ENCODE measurements around the gene CD72.

DNA sequence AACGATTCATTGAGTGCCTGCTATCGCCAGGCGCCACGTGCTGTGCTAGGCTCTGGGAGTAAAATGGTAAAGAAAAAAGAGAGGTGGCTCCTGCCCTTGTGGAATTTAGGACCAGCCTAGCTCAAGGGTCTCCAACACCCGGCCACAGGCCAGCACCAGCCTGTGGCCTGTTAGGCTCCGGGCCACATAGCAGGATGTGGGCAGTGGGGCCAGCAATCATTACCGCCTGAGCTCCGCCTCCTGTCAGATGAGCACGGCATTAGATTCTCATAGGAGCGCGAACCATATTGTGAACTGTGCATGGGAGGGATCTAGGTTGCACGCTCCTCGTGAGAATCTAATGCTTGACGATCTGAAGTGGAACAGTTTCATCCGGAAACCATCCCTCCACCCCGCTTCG is 38.1 kb upstream of the CD72 start:
- TF ChIP-seq, protein P1, sequence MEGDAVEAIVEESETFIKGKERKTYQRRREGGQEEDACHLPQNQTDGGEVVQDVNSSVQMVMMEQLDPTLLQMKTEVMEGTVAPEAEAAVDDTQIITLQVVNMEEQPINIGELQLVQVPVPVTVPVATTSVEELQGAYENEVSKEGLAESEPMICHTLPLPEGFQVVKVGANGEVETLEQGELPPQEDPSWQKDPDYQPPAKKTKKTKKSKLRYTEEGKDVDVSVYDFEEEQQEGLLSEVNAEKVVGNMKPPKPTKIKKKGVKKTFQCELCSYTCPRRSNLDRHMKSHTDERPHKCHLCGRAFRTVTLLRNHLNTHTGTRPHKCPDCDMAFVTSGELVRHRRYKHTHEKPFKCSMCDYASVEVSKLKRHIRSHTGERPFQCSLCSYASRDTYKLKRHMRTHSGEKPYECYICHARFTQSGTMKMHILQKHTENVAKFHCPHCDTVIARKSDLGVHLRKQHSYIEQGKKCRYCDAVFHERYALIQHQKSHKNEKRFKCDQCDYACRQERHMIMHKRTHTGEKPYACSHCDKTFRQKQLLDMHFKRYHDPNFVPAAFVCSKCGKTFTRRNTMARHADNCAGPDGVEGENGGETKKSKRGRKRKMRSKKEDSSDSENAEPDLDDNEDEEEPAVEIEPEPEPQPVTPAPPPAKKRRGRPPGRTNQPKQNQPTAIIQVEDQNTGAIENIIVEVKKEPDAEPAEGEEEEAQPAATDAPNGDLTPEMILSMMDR (IDR thresholded peaks at IDR 0.05) = no peak
- TF ChIP-seq POLR2AphosphoS5 (IDR thresholded peaks at IDR 0.05) (no peak), POLR2A (IDR thresholded peaks at IDR 0.05) (no peak)

All from upper lobe of left lung (tissue), 4 donors.